GM12875 (cell line): ENCODE data around the gene FOXR1.
A peak's percentile ranks its signal among the peaks of the same experiment; 100 is the strongest.

ENCODE experiments used
- H3K4me3 ChIP-seq: one replicate; pipeline ENCODE4 v1.5.1; 2011; ENCODE audit warnings: low read depth, low read length, control low read depth
- TF ChIP-seq, protein P1 (sequence below): IDR thresholded peaks from 2 replicates; pipeline ENCODE4 v1.5.1; 2011; ENCODE audit warnings: low read depth, mild to moderate bottlenecking, control low read depth, inconsistent platforms, low read length, moderate library complexity, borderline replicate concordance; ENCODE audit not compliant: insufficient read depth

FOXR1 gene

DNA sequence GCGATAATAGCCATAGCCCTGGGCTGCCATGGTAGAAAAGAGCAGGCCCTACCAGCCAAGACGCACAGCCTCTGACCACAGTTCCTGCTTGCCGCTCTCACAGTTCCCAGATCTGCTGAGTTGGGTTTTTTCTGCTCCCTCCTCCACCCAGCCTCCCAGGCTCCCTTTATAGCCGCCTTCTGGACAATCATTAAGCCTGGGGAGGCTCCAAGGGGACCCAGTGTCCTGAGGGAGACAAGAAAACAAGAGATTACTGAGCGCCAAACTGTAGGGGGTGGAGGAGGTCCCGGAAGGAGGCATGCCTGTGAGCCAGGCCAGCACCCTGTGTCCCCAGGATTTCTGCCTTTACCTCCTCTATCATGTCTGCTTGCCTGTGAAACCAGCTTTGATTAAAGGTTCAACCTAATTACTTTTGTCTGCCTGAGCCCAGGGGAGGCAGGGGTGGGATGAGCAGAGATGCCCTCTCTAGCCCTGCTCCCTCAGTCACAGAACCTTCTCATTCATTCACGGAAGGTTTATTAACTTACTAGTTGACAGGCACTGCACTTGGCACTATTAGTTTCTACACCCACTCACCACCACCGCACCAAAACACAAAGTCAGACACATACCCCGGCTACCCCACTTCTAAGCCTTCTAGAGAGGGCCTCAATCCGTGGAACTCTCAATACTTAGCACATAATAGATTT lies 57.9 kb downstream of the FOXR1 start:
- TF ChIP-seq, protein P1, sequence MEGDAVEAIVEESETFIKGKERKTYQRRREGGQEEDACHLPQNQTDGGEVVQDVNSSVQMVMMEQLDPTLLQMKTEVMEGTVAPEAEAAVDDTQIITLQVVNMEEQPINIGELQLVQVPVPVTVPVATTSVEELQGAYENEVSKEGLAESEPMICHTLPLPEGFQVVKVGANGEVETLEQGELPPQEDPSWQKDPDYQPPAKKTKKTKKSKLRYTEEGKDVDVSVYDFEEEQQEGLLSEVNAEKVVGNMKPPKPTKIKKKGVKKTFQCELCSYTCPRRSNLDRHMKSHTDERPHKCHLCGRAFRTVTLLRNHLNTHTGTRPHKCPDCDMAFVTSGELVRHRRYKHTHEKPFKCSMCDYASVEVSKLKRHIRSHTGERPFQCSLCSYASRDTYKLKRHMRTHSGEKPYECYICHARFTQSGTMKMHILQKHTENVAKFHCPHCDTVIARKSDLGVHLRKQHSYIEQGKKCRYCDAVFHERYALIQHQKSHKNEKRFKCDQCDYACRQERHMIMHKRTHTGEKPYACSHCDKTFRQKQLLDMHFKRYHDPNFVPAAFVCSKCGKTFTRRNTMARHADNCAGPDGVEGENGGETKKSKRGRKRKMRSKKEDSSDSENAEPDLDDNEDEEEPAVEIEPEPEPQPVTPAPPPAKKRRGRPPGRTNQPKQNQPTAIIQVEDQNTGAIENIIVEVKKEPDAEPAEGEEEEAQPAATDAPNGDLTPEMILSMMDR: no peak
- peak overlapping the region; percentile 97 for H3K4me3 ChIP-seq

DNA sequence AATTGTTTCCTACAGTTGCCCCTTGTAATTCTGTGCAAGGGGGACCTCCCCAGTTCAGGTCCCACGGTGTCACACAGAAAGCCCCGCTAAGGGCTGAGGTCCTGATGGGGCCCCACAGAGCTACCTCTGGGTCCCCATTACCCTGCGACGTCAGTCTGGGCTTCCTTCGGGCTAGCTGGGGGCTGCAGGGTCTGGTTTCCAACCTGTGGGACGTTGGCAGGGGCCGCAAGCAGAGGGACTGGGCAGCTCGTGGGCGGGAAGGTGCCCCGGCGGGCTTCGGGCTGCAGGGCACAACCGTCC lies 58.4 kb downstream of the FOXR1 start:
- TF ChIP-seq, protein P1: no peak
- peak overlapping the region; percentile 97 for H3K4me3 ChIP-seq

DNA sequence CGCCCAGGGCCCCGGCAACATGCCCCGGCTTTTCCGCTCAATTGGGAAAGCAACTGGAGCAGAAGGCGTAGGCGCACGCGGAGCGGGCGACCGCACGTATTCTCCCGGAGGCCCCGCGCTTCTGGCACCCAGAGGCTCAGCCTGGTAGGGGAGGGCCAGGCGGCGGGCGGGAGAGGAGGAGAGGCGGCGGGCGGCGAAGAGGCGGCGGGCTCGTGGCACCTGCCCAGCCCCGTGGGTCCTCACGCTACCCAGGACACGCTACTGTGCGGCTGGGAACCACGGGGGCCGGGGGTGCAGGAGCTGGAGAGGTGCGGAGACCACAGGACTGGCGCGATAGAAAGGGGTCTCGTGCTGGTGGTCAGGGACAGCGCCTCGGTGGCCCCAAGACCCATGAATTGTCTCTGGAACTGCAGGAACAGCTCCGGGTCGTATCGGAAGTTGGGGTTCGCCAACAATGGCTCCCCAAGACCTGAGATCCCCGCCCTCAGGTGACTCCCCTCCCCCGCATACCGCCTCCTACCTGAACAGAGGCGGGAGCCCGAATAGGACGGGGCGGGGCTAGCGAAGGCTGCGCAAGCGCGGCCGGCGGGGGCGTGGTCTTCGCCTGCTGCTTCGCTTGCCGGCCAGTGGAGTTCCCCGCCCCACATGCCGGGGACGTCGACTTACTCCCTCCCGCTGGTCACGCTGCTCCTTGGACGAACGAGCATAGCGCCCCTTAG lies 58.9 kb downstream of the FOXR1 start, which contains the start of gene SLC37A4:
Gene SLC37A4 (minus strand): TSS at position 549 of the 719 bp plus-strand sequence.
- H3K4me3 ChIP-seq: peak within 1 kb of the TSS; percentile 97
- TF ChIP-seq, protein P1: peak; percentile 91
